Bronchial epithelial cell (primary cell): Measurements from ENCODE around the gene SUPT5H. TPM values are rescaled to one million over a fixed set of nuclear protein-coding genes. Genes with fewer than 3 reads are reported as not detected.

Source experiments
- DNase-seq: peaks from one replicate; pipeline ENCODE4 v3.0.0-alpha.2; 2010; ENCODE audit warnings: low read depth
- FAIRE-seq: peaks from 2 replicates; lab custom pipeline; 2011; peaks lifted over from hg19 to GRCh38; lab: Jason Lieb, UNC
- H3K27me3 ChIP-seq: 2 replicates; pipeline ENCODE4 v1.5.1; 2011; ENCODE audit warnings: low read length; ENCODE audit not compliant: control insufficient read depth, insufficient read depth
- H3K36me3 ChIP-seq: 2 replicates; pipeline ENCODE4 v1.5.1; 2011; ENCODE audit warnings: low read length; ENCODE audit not compliant: control insufficient read depth, insufficient read depth
- H3K4me3 ChIP-seq: 2 replicates; pipeline ENCODE4 v1.5.1; 2011; ENCODE audit warnings: mild to moderate bottlenecking, low read depth, low read length, control low read depth
- total RNA-seq: library from RNA; depleted of rRNA; stranded (reverse); fragments of >200 nt; gene quantifications from 2 replicates; pipeline ENCODE4 v1.2.1, GENCODE V29; 2014
- TF ChIP-seq, protein P1 (sequence below): IDR thresholded peaks from 2 replicates; pipeline ENCODE4 v1.5.1; 2011; ENCODE audit warnings: mild to moderate bottlenecking, moderate library complexity, low read length, control low read depth, inconsistent platforms; ENCODE audit not compliant: insufficient read depth, severe bottlenecking

Gene SUPT5H
- total RNA-seq, 1 donor from 2014 or later: 41.9 TPM

GRCh38 chr19:39506598-39506943 lies 61.2 kb downstream of the SUPT5H start:
- FAIRE-seq: no peak
- Histone ChIP-seq H3K36me3 (no peaks in the 10 kb centered on the region), H3K27me3 (no peaks in the 10 kb centered on the region), H3K4me3 (no peak overlapping the region)
- DNase-seq: no peak
- TF ChIP-seq, protein P1, sequence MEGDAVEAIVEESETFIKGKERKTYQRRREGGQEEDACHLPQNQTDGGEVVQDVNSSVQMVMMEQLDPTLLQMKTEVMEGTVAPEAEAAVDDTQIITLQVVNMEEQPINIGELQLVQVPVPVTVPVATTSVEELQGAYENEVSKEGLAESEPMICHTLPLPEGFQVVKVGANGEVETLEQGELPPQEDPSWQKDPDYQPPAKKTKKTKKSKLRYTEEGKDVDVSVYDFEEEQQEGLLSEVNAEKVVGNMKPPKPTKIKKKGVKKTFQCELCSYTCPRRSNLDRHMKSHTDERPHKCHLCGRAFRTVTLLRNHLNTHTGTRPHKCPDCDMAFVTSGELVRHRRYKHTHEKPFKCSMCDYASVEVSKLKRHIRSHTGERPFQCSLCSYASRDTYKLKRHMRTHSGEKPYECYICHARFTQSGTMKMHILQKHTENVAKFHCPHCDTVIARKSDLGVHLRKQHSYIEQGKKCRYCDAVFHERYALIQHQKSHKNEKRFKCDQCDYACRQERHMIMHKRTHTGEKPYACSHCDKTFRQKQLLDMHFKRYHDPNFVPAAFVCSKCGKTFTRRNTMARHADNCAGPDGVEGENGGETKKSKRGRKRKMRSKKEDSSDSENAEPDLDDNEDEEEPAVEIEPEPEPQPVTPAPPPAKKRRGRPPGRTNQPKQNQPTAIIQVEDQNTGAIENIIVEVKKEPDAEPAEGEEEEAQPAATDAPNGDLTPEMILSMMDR: no peak

GRCh38 chr19:39506944-39507714 lies 61.7 kb downstream of the SUPT5H start:
- Histone ChIP-seq H3K36me3 (no peaks in the 10 kb centered on the region), H3K4me3 (peak overlapping the region; percentile 40), H3K27me3 (no peaks in the 10 kb centered on the region)
- TF ChIP-seq, protein P1: no peak
- DNase-seq (peak; percentile 44), FAIRE-seq (no peak)

DNA sequence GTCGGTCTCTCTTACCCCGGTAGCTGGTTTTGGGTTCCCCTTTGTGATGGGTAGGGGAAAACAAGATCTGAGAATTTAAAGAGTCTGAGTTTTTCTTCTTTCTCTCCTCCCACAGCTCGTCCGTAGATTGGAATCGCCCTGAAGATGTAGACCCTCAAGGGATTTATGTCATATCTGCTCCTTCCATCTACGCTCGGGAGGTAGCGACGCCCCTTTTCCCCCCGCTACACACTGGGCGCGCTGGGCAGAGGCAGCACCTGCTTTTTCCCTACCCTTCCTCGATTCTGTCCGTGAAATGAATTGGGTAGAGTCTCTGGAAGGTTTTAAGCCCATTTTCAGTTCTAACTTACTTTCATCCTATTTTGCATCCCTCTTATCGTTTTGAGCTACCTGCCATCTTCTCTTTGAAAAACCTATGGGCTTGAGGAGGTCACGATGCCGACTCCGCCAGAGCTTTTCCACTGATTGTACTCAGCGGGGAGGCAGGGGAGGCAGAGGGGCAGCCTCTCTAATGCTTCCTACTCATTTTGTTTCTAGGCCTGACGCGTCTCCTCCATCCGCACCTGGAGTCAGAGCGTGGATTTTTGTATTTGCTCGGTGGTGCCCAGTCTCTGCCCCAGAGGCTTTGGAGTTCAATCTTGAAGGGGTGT lies 62.5 kb downstream of the SUPT5H start:
- FAIRE-seq: no peak

GRCh38 chr19:39508629-39509028 lies 63.2 kb downstream of the SUPT5H start:
- no peaks in the 10 kb centered on the region for H3K27me3 ChIP-seq
- TF ChIP-seq, protein P1: no peak

More for the DNA sequence above, 62.5 kb downstream of the SUPT5H start:
- DNase-seq: no peak
- TF ChIP-seq, protein P1: no peak
- H3K36me3 ChIP-seq: no peaks in the 10 kb centered on the region
- peak overlapping the region; percentile 40 for H3K4me3 ChIP-seq
- no peaks in the 10 kb centered on the region for H3K27me3 ChIP-seq

DNA sequence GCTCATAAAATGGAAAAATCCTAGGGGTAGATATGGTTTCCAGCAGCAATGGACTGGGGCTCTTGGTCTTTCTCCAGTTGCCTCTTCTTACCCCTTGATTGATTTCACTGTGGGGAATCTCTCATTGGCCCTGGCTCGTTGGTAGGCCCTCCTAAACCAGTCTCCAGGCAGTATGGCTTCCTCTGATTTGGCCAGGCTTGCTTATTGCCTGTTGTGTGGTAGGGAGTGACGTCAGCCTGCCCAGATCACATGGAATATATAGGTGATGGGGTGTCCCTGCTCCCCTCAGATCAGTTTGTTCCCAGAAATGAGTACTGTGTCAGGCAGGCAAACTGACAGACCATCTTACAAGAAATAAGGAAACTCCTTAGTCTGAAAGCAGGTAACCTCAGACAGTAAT lies 63.9 kb downstream of the SUPT5H start:
- Histone ChIP-seq H3K4me3 (no peak overlapping the region), H3K27me3 (peaks cover 3% of the 10 kb centered on the region), H3K36me3 (no peaks in the 10 kb centered on the region)
- FAIRE-seq (no peak), DNase-seq (no peak)
- TF ChIP-seq, protein P1: no peak

More at GRCh38 chr19:39508629-39509028, 63.2 kb downstream of the SUPT5H start:
- no peak for FAIRE-seq
- H3K36me3 ChIP-seq: no peaks in the 10 kb centered on the region
- no peak for DNase-seq
- H3K4me3 ChIP-seq: no peak overlapping the region
